Activated CD8-positive, alpha-beta T cell treated with anti-CD3 and anti-CD28 coated beads, Interleukin-2, amount 10 ng/mL, durations not matched to agents 7 days and 5 days (primary cell): ENCODE results near the gene PTPN2. TPM values are rescaled to one million over a fixed set of nuclear protein-coding genes. Genes with fewer than 3 reads are reported as not detected.
A peak's percentile ranks its signal among the peaks of the same experiment; 100 is the strongest.

Source experiments
- ATAC-seq: fragments of 150-1000 bp; cut with Tn5 transposase; one replicate; pipeline ENCODE4 v1.10.0; 2021; ENCODE audit warnings: moderate library complexity
- CTCF ChIA-PET: fragments of 350-600 bp; sonication (Branson Sonifier 250); formaldehyde crosslinking; loops from one replicate; lab custom pipeline; 2021; ENCODE audit warnings: antibody characterized with exemption; lab: Charles Lee
- POLR2A ChIA-PET: fragments of 350-600 bp; sonication (Branson Sonifier 250); formaldehyde crosslinking; loops from one replicate; lab custom pipeline; 2021; ENCODE audit warnings: antibody characterized with exemption; lab: Charles Lee
- DNase-seq: peaks from one replicate; pipeline ENCODE4 v3.0.0-alpha.2; 2020
- H3K27ac Mint-ChIP-seq: one replicate; pipeline ENCODE4 v1.8.0; 2021; ENCODE audit warnings: mild to moderate bottlenecking, mixed read lengths
- H3K27me3 Mint-ChIP-seq: one replicate; pipeline ENCODE4 v1.8.0; 2021; ENCODE audit warnings: low read depth, mixed read lengths
- H3K36me3 Mint-ChIP-seq: one replicate; pipeline ENCODE4 v1.8.0; 2021; ENCODE audit warnings: low read depth, mixed read lengths
- H3K4me1 Mint-ChIP-seq: one replicate; pipeline ENCODE4 v1.8.0; 2021; ENCODE audit warnings: low read depth, mixed read lengths
- H3K4me3 Mint-ChIP-seq: one replicate; pipeline ENCODE4 v1.8.0; 2021; ENCODE audit warnings: mild to moderate bottlenecking, mixed read lengths
- H3K9me3 Mint-ChIP-seq: one replicate; pipeline ENCODE4 v1.8.0; 2022; ENCODE audit warnings: mixed read lengths; ENCODE audit not compliant: insufficient read depth
- total RNA-seq, 2 experiments: library from RNA; stranded (reverse); gene quantifications; one replicate each; pipeline ENCODE4 v1.2.3, GENCODE V29; 2021

PTPN2 gene
- total RNA-seq, 2 experiments from 2014 or later = 52.9 to 53.6 TPM

DNA sequence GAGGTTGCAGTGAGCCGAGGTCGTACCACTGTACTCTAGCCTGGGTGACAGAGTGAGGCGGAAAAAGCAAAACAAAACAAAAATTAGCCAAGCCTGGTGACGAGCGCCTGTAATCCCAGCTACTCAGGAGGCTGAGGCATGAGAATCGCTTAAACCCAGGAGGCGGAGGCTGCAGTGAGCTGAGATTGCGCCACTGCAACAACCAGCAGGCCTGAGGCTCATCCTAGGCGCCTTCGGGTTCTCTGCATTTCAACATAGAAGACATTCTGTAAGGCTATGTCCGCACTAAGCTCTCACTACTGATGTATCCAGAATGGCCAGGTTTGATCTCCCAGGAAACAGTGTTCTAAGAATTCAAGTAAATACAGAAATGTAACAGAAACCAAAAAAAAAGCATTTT is 23.5 kb downstream of the PTPN2 start:
- ChIA-PET POLR2A (interaction anchor here (1.0 kb wide), 2 partner anchors 21 to 85 kb away, joined by 3 read pairs; no protein-coding TSS in a partner anchor), CTCF (interaction anchor here (2.4 kb wide), 1 partner anchor 26 kb away, joined by 6 read pairs; no protein-coding TSS in a partner anchor)
- H3K27ac Mint-ChIP-seq = no peak overlapping the region
- no peak for DNase-seq
- no peaks in the 10 kb centered on the region for H3K27me3 Mint-ChIP-seq
- H3K4me3 Mint-ChIP-seq = no peak overlapping the region
- ATAC-seq = no peak
- H3K9me3 Mint-ChIP-seq = no peaks in the 10 kb centered on the region
- H3K36me3 Mint-ChIP-seq = peaks cover 29% of the 10 kb centered on the region
- H3K4me1 Mint-ChIP-seq = peaks cover 66% of the 10 kb centered on the region

DNA sequence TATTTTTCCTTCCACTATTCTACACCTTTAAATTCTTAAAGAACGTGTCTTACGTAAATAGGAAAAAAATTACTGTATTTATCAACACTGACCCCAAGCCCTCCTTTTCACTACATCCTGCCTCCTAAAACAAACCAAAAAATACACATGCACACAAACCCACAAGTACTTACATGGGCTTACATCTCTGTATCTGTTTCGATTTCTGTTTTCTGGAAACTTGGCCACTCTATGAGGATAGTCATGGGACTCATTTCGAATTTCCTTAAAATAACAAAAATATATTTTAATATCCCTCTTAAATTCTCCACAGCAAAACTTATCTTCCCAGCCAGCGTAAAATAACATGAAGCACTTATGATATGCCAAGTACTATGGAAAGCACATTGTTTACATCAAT is 25.0 kb downstream of the PTPN2 start:
- Mint-ChIP-seq H3K9me3 (no peaks in the 10 kb centered on the region), H3K36me3 (peaks cover 39% of the 10 kb centered on the region), H3K4me3 (no peak overlapping the region), H3K27ac (peak overlapping the region; percentile 31), H3K27me3 (no peaks in the 10 kb centered on the region), H3K4me1 (peaks cover 72% of the 10 kb centered on the region)
- POLR2A ChIA-PET = no interaction called here
- CTCF ChIA-PET = interaction anchor here (1.0 to 2.4 kb wide), 2 partner anchors 28 to 35 kb away, joined by 3 to 6 read pairs; no protein-coding TSS in a partner anchor
- no peak for DNase-seq
- ATAC-seq = peak; percentile 45

DNA sequence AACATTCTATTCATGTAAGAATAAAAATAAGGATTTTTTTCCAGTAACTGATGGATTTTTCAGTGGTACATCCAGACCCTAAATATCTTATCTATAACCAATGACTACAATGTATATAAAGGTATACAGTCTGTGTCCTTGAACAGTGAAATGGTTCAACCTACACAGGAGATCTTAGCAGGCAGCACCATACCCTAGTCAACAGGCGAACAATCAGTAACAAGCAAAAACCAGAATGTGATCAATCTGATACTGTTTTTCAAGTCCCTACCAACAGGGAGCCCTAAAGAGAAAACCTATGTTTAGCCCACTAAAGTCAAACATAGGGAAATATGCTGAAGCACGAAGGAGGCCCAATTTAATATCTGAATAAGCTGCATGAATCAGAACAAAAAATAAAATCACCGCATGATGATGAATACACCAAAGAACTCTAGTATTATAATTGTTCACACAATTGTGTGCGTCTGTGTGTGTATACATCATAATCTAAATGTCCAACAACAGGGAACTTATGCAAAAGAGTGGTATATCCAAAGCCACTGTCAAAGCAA is 26.0 kb downstream of the PTPN2 start:
- CTCF ChIA-PET = interaction anchor here (0.7 to 2.4 kb wide), 5 partner anchors 8 to 35 kb away, joined by 3 to 6 read pairs (median 3); no protein-coding TSS in a partner anchor

DNA sequence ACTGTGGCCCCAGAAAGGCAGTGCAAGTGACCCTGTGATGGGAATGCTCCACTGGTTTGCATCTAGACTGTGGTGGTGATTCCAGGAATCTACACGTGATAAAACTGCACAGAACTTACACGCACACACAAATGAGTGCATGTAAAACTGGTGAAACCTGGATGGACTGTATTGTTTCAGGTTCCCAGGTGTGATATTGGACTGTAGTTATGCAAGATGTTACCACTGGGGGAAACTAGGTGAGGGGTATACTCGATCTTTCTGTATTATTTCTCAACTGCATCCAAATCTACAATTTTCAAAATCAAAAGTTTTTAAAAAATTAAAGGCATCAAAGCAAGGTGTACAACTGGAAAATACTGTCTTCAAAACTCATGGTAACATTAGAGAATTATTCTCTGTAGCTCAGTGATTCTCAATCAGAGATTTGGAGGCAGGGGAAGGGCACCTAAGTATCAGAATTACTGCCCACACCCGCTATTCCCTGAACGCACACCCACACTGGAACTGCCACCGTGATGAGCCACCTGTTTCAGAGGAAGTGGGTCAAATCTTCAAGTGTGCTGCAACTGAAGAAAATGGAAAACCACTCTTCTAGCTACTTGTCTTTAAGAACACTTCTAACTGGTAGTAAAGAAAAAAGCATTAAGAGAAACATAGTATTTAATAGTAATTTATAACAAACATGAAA is 26.7 kb downstream of the PTPN2 start:
- H3K27me3 Mint-ChIP-seq = no peaks in the 10 kb centered on the region
- H3K9me3 Mint-ChIP-seq = no peaks in the 10 kb centered on the region
- H3K4me3 Mint-ChIP-seq = peak overlapping the region; percentile 48
- POLR2A ChIA-PET = interaction anchor here (0.5 to 1.7 kb wide), 4 partner anchors 17 to 81 kb away, joined by 3 to 6 read pairs (median 4); partner anchors contain the start of gene PTPN2
- peak overlapping the region; percentile 60 for H3K27ac Mint-ChIP-seq
- H3K4me1 Mint-ChIP-seq = peaks cover 59% of the 10 kb centered on the region
- peaks cover 50% of the 10 kb centered on the region for H3K36me3 Mint-ChIP-seq
- CTCF ChIA-PET = interaction anchor here (0.7 to 1.8 kb wide), 4 partner anchors 8 to 17 kb away, joined by 3 to 7 read pairs (median 3); no protein-coding TSS in a partner anchor
- ATAC-seq (peak; percentile 60), DNase-seq (no peak)

More for the DNA sequence above, 26.0 kb downstream of the PTPN2 start:
- H3K9me3 Mint-ChIP-seq = no peaks in the 10 kb centered on the region
- H3K36me3 Mint-ChIP-seq = peaks cover 47% of the 10 kb centered on the region
- POLR2A ChIA-PET = interaction anchor here (0.5 to 1.7 kb wide), 3 partner anchors 26 to 82 kb away, joined by 3 to 6 read pairs (median 5); partner anchors contain the start of gene PTPN2
- DNase-seq = no peak
- peaks cover 66% of the 10 kb centered on the region for H3K4me1 Mint-ChIP-seq
- H3K27me3 Mint-ChIP-seq = no peaks in the 10 kb centered on the region
- H3K27ac Mint-ChIP-seq = peak overlapping the region; percentile 69
- no peak for ATAC-seq
- no peak overlapping the region for H3K4me3 Mint-ChIP-seq

DNA sequence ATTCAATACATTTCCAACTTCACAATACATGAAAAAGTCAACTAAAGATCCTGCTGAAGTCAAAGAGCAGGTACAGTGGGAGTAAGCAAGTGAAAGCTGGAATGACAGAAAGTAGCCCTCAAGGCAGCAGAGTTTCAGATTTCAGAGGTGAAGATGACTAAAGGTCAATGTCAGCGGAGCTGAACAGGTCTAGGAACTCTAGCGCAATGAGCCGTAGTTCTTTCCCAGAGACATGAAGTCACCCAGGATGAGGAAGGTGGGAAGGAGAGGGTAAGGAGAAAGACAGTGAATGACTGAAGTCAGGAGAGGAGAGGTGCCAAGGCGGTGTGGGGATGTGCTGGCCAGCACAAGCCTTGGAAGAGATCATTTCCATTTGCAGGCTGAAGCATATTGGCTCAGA is 28.1 kb downstream of the PTPN2 start:
- POLR2A ChIA-PET = interaction anchor here (1.2 to 1.5 kb wide), 2 partner anchors 24 to 28 kb away, joined by 4 to 6 read pairs; partner anchors contain the start of gene PTPN2
- CTCF ChIA-PET = interaction anchor here (1.2 to 1.8 kb wide), 2 partner anchors 11 to 27 kb away, joined by 3 to 7 read pairs; no protein-coding TSS in a partner anchor
- no peak overlapping the region for H3K4me3 Mint-ChIP-seq
- H3K27me3 Mint-ChIP-seq = no peaks in the 10 kb centered on the region
- H3K27ac Mint-ChIP-seq = peak overlapping the region; percentile 39
- DNase-seq = no peak
- H3K36me3 Mint-ChIP-seq = peaks cover 52% of the 10 kb centered on the region
- no peak for ATAC-seq
- peaks cover 45% of the 10 kb centered on the region for H3K4me1 Mint-ChIP-seq
- no peaks in the 10 kb centered on the region for H3K9me3 Mint-ChIP-seq

DNA sequence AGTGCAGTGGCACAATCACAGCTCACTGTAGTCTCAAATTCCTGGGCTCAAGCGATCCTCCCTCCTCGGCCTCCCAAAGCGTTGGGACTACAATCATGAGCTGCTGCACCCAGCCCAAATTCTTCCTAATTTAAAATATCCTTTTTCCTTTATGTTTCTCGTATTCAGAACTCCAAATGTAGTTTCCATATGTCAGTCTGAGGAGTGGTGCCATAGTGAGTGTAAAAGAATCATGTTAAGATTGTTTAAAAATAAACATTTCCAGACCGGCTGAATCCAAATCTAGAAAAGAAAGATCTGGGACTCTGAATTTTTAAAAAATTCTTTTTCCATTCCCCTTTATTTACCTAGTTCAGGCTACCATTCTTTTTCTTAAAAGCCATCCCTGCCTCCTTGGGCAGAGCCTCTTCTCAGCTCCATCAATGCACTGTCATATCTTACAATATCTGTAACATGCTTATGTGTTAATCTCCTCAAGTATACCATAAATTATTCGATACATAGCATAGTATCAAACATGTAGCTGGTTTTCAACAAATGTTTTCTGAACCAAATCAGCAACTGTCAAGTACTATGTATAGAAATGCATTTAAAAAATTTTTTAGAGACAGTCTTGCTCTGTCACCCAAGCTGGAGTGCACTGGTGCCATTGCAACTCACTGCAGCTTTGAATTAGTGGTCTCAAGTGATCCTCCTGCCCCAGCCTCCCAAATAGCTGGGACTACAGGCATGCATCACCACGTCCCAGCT is 31.3 kb downstream of the PTPN2 start:
- H3K4me1 Mint-ChIP-seq = peaks cover 26% of the 10 kb centered on the region
- no peaks in the 10 kb centered on the region for H3K27me3 Mint-ChIP-seq
- H3K9me3 Mint-ChIP-seq = no peaks in the 10 kb centered on the region
- DNase-seq (no peak), ATAC-seq (no peak)
- H3K4me3 Mint-ChIP-seq = no peak overlapping the region
- H3K36me3 Mint-ChIP-seq = peaks cover 51% of the 10 kb centered on the region
- ChIA-PET CTCF (interaction anchor here (1.3 to 1.6 kb wide), 4 partner anchors 9 to 13 kb away, joined by 4 read pairs; no protein-coding TSS in a partner anchor), POLR2A (interaction anchor here (0.8 kb wide), 2 partner anchors 9 to 104 kb away, joined by 3 to 4 read pairs; no protein-coding TSS in a partner anchor)
- H3K27ac Mint-ChIP-seq = peak overlapping the region; percentile 44

DNA sequence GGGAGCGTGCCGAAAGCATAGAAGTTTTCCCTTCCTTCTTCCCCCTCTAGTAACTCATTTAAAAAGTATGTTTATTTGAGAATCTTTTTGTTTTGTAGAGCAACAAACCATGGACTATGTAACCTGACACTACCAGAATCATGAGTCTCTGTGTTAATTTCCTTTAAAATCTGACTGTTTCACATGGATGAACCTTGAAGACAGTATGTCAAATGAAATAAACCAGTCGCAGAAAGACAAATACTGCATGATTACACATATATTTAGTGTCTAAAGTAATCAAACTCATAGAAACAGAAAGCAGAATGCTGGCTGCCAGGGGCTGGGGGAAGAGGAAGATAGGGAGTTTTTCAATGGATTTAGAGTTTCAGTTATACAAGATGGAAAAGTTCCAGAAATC is 32.3 kb downstream of the PTPN2 start:
- no peaks in the 10 kb centered on the region for H3K9me3 Mint-ChIP-seq
- ATAC-seq (no peak), DNase-seq (no peak)
- peaks cover 21% of the 10 kb centered on the region for H3K4me1 Mint-ChIP-seq
- no peaks in the 10 kb centered on the region for H3K27me3 Mint-ChIP-seq
- CTCF ChIA-PET = interaction anchor here (1.4 kb wide), 1 partner anchor 12 kb away, joined by 4 read pairs; no protein-coding TSS in a partner anchor
- peaks cover 52% of the 10 kb centered on the region for H3K36me3 Mint-ChIP-seq
- no peak overlapping the region for H3K4me3 Mint-ChIP-seq
- POLR2A ChIA-PET = interaction anchor here (0.8 kb wide), 1 partner anchor 105 kb away, joined by 4 read pairs; no protein-coding TSS in a partner anchor
- no peak overlapping the region for H3K27ac Mint-ChIP-seq

DNA sequence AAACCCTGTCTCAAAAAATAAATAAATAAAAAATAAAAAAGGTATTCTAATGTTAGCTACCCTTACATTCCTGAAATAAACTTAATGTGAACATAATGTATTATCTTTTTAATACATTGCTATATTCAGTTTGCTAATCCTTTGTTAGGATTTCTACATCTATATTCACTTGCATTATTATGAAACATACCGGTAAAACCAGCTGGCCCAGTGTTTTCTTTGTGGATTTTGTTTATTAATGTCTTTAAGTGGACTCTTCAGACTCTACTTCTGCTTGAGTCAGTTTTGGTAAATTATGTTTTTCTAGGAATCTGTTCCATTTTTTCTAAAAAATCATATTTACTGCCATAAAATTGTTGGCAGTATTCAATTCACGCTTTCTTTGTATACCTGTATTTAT is 34.5 kb downstream of the PTPN2 start:
- CTCF ChIA-PET = no interaction called here
- no peak for ATAC-seq
- H3K4me1 Mint-ChIP-seq = peaks cover 22% of the 10 kb centered on the region
- H3K4me3 Mint-ChIP-seq = no peak overlapping the region
- POLR2A ChIA-PET = no interaction called here
- no peaks in the 10 kb centered on the region for H3K27me3 Mint-ChIP-seq
- H3K9me3 Mint-ChIP-seq = no peaks in the 10 kb centered on the region
- H3K27ac Mint-ChIP-seq = no peak overlapping the region
- H3K36me3 Mint-ChIP-seq = peaks cover 47% of the 10 kb centered on the region
- no peak for DNase-seq

DNA sequence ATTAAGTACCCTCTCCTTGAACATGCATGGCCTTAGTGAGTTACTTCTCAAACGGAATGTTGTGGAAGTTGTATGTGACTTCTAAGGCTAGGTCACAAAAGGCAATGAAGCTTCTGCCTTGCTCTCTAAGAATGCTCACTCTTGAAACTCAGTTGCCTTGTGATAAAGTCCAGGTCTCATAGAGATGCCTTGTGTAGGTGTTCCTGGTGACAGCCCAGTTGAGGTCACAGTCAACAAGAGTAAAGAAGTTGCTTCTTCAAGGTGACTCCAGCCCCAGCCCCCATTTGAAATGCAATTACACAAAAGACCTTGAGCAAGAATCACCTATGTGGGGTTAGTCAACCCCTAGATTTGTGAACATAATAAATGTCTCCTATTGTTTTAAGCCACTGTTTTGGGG is 35.6 kb downstream of the PTPN2 start:
- DNase-seq (no peak), ATAC-seq (no peak)
- H3K4me1 Mint-ChIP-seq = peaks cover 30% of the 10 kb centered on the region
- ChIA-PET POLR2A (no interaction called here), CTCF (no interaction called here)
- no peaks in the 10 kb centered on the region for H3K9me3 Mint-ChIP-seq
- H3K27ac Mint-ChIP-seq = no peak overlapping the region
- no peak overlapping the region for H3K4me3 Mint-ChIP-seq
- H3K36me3 Mint-ChIP-seq = peaks cover 46% of the 10 kb centered on the region
- H3K27me3 Mint-ChIP-seq = no peaks in the 10 kb centered on the region

DNA sequence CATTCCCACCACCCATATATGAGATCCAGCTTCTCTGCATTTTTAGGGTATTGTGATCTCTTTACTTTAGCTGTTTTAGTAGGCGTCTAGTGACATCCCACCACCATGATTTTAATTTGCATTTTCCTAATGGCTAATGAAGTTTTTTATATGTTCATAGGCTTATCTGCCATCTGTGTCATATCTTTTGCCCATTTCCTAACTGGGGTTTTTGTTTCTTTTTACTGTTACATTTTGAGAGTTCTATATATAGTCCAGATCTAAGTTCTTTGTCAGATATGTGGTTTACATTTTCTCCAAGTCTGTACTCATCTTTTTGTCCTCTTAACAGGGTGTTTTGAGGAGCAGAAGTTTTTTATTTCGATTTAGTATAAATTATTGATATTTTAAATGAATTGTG is 39.6 kb downstream of the PTPN2 start:
- Mint-ChIP-seq H3K36me3 (peaks cover 58% of the 10 kb centered on the region), H3K4me3 (no peak overlapping the region), H3K4me1 (peaks cover 66% of the 10 kb centered on the region), H3K27me3 (no peaks in the 10 kb centered on the region), H3K9me3 (no peaks in the 10 kb centered on the region), H3K27ac (peak overlapping the region; percentile 12)
- CTCF ChIA-PET = interaction anchor here (0.8 to 1.8 kb wide), 7 partner anchors 9 to 117 kb away, joined by 3 to 7 read pairs (median 3); no protein-coding TSS in a partner anchor
- POLR2A ChIA-PET = interaction anchor here (0.6 to 1.7 kb wide), 4 partner anchors 8 to 69 kb away, joined by 3 to 8 read pairs (median 3); partner anchors contain the start of gene PTPN2
- no peak for DNase-seq
- ATAC-seq = no peak
